ENCODE results near the gene CCNE1.

CCNE1 gene

DNA sequence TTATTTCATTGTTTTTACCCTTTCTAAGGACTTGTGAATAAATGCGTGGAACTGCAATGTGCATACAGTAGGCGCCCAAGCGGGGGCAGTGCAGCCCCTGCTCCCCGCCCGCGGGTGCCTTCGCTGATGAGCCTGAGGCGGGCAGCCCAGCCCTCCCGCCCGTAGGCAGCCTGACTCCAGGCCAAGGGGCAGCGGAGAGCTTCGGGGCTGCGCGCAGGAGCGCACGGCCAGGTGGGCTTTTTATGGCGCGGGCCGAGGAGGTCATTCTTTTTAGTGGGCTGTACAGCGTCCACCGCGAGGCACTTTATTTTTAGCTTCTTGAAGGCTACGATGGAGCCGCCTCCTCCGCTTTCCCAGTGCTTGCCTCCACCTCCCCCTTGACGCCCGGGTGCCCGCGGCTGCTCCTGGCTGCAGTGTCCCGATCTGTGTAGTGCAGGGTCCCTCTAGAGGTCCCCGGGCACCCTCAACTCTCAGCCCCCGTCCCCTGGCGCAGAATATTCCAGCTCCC lies 60.5 kb downstream of the CCNE1 start:
- Histone ChIP-seq H3K9me3 (peaks cover 0 to 15% (median 9%) of the 10 kb centered on the region in 3 donors), H3K27me3 (peaks cover 3 to 45% of the 10 kb centered on the region in 2 donors), H3K27ac (no peak overlapping the region), H3K36me3 (no peaks in the 10 kb centered on the region), H3K4me3 (no peak overlapping the region), H3K4me1 (peaks cover 4 to 23% (median 13%) of the 10 kb centered on the region in 4 donors)
- no peak for DNase-seq
- intact Hi-C loops (cut with DNase I; ENCODE audit: low total_unique reads): loop anchor here (5.0 to 10.0 kb wide), 2 partner anchors 110 to 137 kb away; no protein-coding TSS in a partner anchor
- TF ChIP-seq, protein P1, sequence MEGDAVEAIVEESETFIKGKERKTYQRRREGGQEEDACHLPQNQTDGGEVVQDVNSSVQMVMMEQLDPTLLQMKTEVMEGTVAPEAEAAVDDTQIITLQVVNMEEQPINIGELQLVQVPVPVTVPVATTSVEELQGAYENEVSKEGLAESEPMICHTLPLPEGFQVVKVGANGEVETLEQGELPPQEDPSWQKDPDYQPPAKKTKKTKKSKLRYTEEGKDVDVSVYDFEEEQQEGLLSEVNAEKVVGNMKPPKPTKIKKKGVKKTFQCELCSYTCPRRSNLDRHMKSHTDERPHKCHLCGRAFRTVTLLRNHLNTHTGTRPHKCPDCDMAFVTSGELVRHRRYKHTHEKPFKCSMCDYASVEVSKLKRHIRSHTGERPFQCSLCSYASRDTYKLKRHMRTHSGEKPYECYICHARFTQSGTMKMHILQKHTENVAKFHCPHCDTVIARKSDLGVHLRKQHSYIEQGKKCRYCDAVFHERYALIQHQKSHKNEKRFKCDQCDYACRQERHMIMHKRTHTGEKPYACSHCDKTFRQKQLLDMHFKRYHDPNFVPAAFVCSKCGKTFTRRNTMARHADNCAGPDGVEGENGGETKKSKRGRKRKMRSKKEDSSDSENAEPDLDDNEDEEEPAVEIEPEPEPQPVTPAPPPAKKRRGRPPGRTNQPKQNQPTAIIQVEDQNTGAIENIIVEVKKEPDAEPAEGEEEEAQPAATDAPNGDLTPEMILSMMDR (IDR thresholded peaks at IDR 0.05): no peak

DNA sequence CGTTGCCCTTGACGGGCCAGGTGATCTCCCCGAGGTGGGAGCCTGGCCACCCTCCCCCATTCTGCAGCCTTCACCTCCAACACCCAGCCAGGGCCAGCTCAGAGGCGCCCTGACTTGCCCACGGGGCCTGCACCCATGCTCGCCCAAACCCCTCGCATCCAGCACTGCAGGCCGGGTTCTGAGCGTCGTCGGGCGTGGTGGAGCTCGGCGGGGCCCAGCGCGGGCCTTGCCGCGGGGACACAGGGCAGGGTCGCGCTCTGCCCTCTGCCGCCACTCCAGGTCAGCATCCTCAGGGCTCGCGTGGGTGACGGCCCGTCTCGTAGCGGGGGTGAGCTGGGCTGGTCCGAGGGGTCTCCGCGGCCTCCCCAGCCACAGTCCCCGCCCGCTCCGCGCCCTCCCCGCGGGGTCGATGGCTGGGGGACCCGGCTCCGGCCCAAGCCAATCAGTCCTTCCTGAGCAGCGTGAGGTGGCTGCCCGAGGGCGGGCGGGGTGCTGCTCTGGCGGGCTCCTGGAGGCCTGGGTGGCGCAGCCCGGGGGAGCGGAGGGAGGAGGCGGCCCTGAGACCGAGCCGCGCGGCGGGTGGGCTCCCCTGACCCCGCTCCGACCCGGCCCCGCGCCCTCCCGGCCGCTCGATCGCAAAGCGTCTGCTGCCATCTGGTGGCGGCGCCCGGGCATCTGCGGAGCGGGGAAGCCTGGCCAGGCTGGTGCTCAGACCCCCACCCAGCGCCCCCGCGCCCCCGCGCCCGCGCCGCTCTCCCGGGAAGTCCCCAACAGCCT lies 61.4 kb downstream of the CCNE1 start:
- H3K4me1 ChIP-seq: peaks cover 4 to 23% (median 13%) of the 10 kb centered on the region in 4 donors
- peaks cover 0 to 7% (median 0%) of the 10 kb centered on the region in 3 donors for H3K9me3 ChIP-seq
- TF ChIP-seq, protein P1 (IDR thresholded peaks at IDR 0.05): peak; percentile 74 to 82
- DNase-seq: no peak
- H3K4me3 ChIP-seq: peak overlapping the region; percentile 12 to 42
- no peaks in the 10 kb centered on the region for H3K36me3 ChIP-seq
- no peak overlapping the region for H3K27ac ChIP-seq
- peaks cover 3 to 54% of the 10 kb centered on the region in 2 donors for H3K27me3 ChIP-seq
- intact Hi-C loops (cut with DNase I; ENCODE audit: low total_unique reads): loop anchor here (5.0 to 10.0 kb wide), 2 partner anchors 111 to 138 kb away; no protein-coding TSS in a partner anchor
